ENCODE results near the gene CEP350.

- no peak for TF ChIP-seq CTCF (IDR thresholded peaks at IDR 0.05 in 2 of 3, conservative IDR thresholded peaks at IDR 0.05 in 1 of 3; ENCODE audit: borderline replicate concordance in 1 of 3, insufficient read depth in 1 of 3, low read depth in 2 of 3, low read length in 2 of 3)
- no peak for TF ChIP-seq REST (IDR thresholded peaks at IDR 0.05; ENCODE audit: low read depth)
- TF ChIP-seq ZNF274 (IDR thresholded peaks at IDR 0.05; ENCODE audit: low read depth, low read length) = no peak
- no peak for TF ChIP-seq CBX3 (IDR thresholded peaks at IDR 0.05; ENCODE audit: low read depth)
- TF ChIP-seq POLR2A (IDR thresholded peaks at IDR 0.05; ENCODE audit: borderline replicate concordance, extremely low read depth, insufficient read depth, insufficient read length) = no peak
- no peak for TF ChIP-seq EZH2 (IDR thresholded peaks at IDR 0.05)
- TF ChIP-seq POLR2AphosphoS5 (IDR thresholded peaks at IDR 0.05; ENCODE audit: low read depth, low read length) = no peak
- TF ChIP-seq CEBPB (IDR thresholded peaks at IDR 0.05; ENCODE audit: low read depth) = no peak
- no peak for TF ChIP-seq YY1 (IDR thresholded peaks at IDR 0.05; ENCODE audit: extremely low read depth, insufficient replicate concordance, low read depth, low read length)
- no peak for TF ChIP-seq SRF (IDR thresholded peaks at IDR 0.05; ENCODE audit: low read depth)
- no peak for TF ChIP-seq SIN3A (IDR thresholded peaks at IDR 0.05; ENCODE audit: low read depth)
- no peak for TF ChIP-seq RAD21 (IDR thresholded peaks at IDR 0.05; ENCODE audit: low read depth)
- no peak for TF ChIP-seq JUND (IDR thresholded peaks at IDR 0.05)
Measured at GRCh38 chr1:179917601-179918429, 36.8 kb upstream of the CEP350 start.

Data from HCT116 (cell line).